HG02571 (cell line): ENCODE data around the gene CEMP1.
"Not testable (repeated sequence)": the region's sequence is repeated elsewhere in the genome, so short reads cannot be mapped to it uniquely, and the experiment has no call there.

Experiments used
- ATAC-seq: cut with Tn5 transposase; IDR thresholded peaks from one replicate; pipeline ENCODE4 v1.9.1; 2021; ENCODE audit warnings: mild to moderate bottlenecking, moderate library complexity; ENCODE audit not compliant: unreplicated experiment

CEMP1 gene

GRCh38 chr16:2537451-2538379 lies 6.5 kb upstream of the CEMP1 start, which contains the start of gene PDPK1:
Gene PDPK1 (plus strand): TSS chr16:2538021. CDS start chr16:2538113, 92 bp downstream.
- peak; percentile 87 for ATAC-seq

DNA sequence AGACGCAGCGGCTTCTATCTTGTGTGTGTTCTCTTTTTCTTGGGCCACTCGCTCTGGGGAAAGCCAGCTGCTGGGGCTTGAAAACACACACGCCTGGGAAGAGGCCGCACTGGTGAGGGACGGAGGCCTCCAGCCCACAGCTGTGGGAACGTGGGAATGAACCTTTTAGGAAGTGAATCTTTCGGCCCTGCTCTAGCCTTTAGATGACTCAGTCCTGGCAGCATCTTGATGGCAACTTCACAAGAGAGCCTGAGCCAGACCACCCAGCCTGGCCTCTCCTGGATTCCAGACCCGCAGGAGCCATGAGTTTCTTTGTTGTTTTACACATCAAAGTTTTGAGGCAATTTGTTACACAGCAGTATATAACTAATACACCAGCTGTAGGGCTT lies 4.4 kb upstream of the CEMP1 start:
- ATAC-seq: no peak

GRCh38 chr16:2534335-2534734 lies 3.1 kb upstream of the CEMP1 start:
- not testable (repeated sequence) for ATAC-seq

DNA sequence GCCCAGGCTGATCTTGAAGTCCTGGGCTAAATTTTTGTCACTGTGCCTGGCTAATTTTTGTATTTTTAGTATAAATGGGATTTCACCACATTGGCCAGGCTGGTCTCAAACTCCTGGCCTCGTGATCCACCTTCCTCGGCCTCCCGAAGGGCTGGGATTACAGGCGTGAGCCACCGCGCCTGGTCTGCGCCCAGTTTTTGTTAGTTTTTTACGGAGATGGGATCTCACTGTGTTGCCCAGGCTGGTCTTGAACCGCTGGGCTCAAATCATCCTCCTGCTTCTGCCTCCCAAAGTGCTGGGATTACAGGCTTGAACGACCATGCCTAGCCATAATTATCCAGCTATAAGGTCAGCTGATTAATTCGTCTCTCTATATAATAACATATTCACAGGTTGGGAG lies 2.7 kb upstream of the CEMP1 start:
- ATAC-seq: no peak

DNA sequence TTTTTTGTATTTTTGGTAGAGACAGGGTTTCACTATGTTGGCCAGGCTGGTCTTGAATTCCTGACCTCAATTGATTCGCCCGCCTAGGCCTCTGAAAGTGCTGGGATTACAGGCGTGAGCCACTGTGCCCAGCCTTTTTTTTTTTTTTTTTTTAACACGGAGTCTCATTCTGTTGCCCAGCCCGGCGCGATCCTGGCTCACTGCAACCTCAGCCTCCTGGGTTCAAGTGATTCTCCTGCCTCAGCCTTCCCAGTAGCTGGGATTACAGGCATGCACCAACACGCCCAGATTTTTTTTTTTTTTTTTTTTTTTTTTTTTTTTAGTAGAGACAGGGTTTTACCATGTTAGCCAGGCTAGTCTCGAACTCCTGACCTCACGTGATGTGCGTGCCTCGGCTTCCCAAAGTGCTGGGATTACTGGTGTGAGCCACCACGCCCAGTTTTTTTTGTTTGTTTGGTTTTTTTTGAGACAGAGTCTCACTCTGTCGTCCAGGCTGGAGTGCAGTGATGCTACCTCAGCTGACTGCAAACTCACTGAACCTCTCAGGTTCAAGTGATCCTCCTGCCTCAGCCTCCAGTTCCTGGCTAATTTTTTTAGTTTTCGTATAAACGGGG lies 2.0 kb upstream of the CEMP1 start:
- ATAC-seq: not testable (repeated sequence)

- ATAC-seq: peak; percentile 16
Observed at GRCh38 chr16:2532494-2533141, 1.4 kb upstream of the CEMP1 start.

DNA sequence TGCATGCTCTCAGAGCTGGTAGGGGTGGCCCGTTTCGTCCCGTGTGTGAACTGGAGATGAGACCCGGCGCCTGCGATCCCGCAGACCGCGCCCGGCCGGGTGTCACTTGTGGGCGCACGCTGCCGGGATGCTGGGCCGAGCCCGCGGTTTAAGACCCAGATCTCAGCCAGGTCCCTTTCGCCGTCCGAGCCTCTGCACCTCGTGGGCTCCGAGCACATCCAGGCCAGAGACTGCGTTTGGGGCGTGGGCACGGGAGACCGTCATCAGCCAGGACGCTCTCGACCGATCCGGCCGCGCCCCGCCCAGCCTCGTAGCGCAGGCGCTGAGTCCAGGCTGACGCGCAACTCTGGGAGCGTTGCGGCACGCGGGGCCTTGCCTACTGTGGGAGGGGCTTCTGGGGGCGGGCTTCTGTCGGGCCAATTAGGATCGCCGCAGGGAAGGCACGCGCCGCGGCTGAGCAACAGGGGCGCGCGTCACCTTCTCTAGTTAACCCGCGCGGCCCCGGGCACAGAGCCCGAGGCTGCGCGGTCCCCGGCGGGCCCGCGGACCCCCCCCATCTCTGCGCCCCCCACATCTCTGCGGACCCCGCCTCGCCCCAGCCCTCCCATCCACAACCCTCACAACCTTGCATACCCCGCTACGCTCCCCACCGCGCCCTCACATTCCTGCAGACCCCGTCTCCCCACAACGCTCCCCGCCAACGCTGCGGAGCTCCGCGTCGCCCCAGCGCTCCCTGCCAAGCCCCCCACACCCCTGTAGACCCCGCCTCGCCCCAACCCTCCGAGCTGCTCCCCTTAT lies 687 bp upstream of the CEMP1 start:
- peak; percentile 77 for ATAC-seq

DNA sequence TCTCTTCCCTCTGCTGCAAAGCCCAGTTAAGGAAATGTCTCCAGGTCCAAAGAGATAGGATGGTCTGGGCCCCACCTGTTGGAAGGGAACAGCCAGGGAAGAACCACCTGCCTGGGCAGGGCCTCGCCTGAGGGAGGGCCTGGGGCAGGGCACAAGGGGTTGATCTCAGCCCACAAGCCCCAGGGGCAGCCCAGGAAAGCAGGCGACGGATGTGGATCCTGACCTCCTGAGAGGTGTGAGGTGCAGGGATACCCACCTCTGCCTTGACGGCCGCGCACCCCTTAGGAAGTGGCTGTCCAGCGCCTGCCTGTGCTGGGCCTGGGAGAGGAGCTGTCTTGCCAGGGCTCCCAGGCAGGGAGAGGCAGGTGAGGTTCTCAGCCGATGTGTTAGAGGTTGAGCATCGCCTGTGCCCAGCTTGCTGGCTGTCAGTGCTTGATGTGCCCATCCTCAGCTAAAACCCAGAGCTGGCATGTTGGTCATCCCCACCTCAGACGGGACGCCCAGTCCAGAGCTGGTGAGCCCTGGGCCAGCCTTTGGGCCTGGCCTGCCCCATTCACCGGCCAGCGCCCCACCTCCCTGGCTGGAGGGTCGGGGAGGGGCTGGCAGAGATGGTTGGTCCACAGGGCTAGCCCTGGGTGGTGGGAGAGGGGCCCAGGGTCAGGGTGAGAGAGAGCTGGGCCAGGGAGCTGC lies 434 bp downstream of the CEMP1 start:
- no peak for ATAC-seq

DNA sequence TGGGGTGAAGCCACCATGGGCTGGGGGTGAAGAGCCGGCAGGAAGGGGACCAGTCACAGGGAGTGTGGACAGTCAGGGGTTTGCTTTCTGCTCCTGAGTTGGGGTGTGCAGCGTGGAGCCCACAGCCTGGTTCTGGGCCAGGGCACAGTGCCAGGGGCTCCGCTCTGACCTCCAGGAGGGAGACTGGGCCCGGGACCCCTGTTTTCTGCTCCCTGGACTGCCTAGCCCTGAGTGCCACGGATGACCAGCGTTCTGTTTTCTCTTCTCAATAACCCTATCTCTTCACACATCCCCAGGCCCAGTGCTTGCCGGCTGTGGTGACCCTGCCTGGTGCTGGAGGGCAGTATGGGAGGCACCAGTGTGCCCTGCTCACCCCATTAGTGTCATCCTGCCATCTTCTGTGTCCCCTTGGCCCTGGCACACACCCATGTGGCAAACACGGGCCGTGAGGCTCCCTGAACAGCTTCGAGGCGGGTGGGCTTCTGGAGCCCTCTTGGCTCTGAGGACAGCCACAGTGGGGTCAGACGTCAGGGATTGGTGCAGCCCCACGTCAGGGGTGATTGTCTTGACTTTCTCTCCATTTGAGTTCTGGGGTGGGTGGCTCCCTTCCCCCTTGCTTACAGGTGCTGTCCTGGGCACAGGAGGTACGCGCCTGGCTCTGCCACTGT lies 1.1 kb downstream of the CEMP1 start:
- ATAC-seq: no peak

- ATAC-seq: no peak
Observed at GRCh38 chr16:2529061-2529931, 1.9 kb downstream of the CEMP1 start.

GRCh38 chr16:2528161-2529060 lies 2.8 kb downstream of the CEMP1 start:
- no peak for ATAC-seq

- no peak for ATAC-seq
Observed at GRCh38 chr16:2527784-2528100, 3.5 kb downstream of the CEMP1 start.

- no peak for ATAC-seq
Observed at GRCh38 chr16:2527071-2527783, 4.0 kb downstream of the CEMP1 start.

- no peak for ATAC-seq
Observed at GRCh38 chr16:2526135-2526534, 5.1 kb downstream of the CEMP1 start.

DNA sequence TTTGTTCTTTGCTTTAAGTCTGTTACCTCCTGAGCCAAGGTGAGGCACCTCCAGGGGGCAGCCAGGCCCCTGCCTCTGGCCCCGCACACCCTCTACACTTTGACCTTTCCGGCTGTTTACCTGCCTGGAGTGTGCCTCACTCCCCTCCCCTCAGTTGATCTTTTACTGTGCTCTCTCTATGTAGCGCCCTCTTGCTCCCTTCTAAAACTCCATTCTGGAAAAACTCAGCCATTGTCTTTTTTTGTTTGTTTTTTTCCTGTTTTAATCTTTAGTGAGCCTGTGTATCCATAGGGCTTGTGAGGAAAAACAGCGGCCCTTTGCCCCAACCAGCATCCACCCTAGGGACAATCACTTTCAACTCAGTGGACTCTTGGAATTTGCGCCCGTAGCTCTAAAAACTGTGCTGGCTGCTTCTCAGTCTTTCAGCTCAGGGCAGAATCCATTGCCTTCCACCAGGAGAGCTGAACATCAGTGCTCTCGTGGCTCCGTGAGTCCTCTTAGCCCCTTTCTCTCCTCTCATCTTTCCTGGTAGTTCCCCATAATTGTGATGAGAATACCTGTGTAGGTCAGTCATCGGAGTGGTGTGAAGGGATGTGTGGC lies 6.8 kb downstream of the CEMP1 start:
- ATAC-seq: no peak

GRCh38 chr16:2523801-2524231 lies 7.4 kb downstream of the CEMP1 start:
- ATAC-seq: no peak
